ENCODE data around the gene RNF182.

DNA sequence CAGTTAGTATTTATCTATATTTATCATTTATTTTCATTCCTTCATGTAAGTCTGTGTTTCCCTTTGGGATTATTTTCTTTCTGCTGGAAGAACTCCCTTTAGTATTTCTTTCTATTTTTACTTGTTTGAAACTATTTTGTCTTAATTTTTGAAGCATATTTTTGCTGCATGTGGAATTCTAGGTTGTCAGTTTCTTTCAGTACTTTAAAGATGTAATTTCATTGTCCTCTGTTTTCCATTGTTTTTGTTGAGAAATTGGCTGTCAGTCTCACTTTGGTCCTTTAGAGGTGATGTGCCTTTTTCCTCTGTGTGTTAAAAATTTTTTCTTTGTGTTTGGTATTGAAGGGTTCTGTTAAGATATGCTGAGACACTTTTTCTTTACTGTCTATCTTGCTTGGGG, 17.1 kb downstream of the RNF182 start:
- no peak for TF ChIP-seq EZH2 (IDR thresholded peaks at IDR 0.05; ENCODE audit: insufficient read depth, low read length)
- TF ChIP-seq, protein P1, sequence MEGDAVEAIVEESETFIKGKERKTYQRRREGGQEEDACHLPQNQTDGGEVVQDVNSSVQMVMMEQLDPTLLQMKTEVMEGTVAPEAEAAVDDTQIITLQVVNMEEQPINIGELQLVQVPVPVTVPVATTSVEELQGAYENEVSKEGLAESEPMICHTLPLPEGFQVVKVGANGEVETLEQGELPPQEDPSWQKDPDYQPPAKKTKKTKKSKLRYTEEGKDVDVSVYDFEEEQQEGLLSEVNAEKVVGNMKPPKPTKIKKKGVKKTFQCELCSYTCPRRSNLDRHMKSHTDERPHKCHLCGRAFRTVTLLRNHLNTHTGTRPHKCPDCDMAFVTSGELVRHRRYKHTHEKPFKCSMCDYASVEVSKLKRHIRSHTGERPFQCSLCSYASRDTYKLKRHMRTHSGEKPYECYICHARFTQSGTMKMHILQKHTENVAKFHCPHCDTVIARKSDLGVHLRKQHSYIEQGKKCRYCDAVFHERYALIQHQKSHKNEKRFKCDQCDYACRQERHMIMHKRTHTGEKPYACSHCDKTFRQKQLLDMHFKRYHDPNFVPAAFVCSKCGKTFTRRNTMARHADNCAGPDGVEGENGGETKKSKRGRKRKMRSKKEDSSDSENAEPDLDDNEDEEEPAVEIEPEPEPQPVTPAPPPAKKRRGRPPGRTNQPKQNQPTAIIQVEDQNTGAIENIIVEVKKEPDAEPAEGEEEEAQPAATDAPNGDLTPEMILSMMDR (IDR thresholded peaks at IDR 0.05; ENCODE audit: insufficient read depth, low read depth, low read length), result no peak
